K562 (cell line): ENCODE data around the gene MYO1F. TPM values are rescaled to one million over a fixed set of nuclear protein-coding genes. Genes with fewer than 3 reads are reported as not detected.
A peak's percentile ranks its signal among the peaks of the same experiment; 100 is the strongest.

Experiments used
- EP400 ChIP-seq: fragments of 450-650 bp; IDR thresholded peaks from 2 replicates; pipeline ENCODE4 v1.6.1; 2017; ENCODE audit warnings: antibody characterized with exemption, mild to moderate bottlenecking, moderate library complexity
- MGA ChIP-seq: fragments of 450-650 bp; IDR thresholded peaks from 2 replicates; pipeline ENCODE4 v1.6.1; 2016; ENCODE audit warnings: mild to moderate bottlenecking, moderate library complexity
- PBX2 ChIP-seq, 2 experiments: IDR thresholded peaks in 1 of 2; conservative IDR thresholded peaks in 1 of 2; 2 replicates each; pipeline ENCODE4 v1.6.1; 2016; ENCODE audit warnings: low read depth in 2 of 2, mild to moderate bottlenecking in 1 of 2, missing compliant biosample characterization in 1 of 2, missing genetic modification characterization in 1 of 2, moderate library complexity in 1 of 2
- RBM22 ChIP-seq: fragments of 200-400 bp; formaldehyde crosslinking; IDR thresholded peaks from 2 replicates; pipeline ENCODE4 v1.6.1; 2018; ENCODE audit warnings: low read length, low read depth; ENCODE audit not compliant: poor library complexity, severe bottlenecking
- TSHZ1 ChIP-seq: fragments of 250-450 bp; sonication (Bioruptor Pico); IDR thresholded peaks from 2 replicates; pipeline ENCODE4 v1.4.0; 2020; ENCODE audit warnings: mild to moderate bottlenecking, moderate library complexity
- polyA plus RNA-seq, 8 experiments: library from polyadenylated mRNA; depleted of rRNA in 4 of 8; stranded (reverse) in 5 of 8; unstranded in 3 of 8; fragments of >200 nt; fragmentation: Nextera tagmentation in 2 of 8; fragmentation: Illumina TruSeq in 1 of 8; extraction: Ambion mirVana in 2 of 8; extraction: Trizol in 1 of 8; gene quantifications; 2 replicates each; pipeline versions ENCODE4 v1.2.1 to v1.2.3, GENCODE V29; 2011 to 2014; ENCODE audit warnings: inconsistent platforms in 1 of 8, missing spikeins in 1 of 8
- total RNA-seq, 7 experiments: library from RNA; depleted of rRNA in 6 of 7; stranded (reverse); fragments of >200 nt in 6 of 7; fragmentation: Illumina TruSeq in 2 of 7; extraction: Trizol in 2 of 7; gene quantifications; 2 replicates each; pipeline versions ENCODE4 v1.2.1 to v1.2.3, GENCODE V29; 2011 to 2021; ENCODE audit warnings: low replicate concordance in 1 of 7

MYO1F gene
- total and polyA plus RNA-seq, 9 of the 15 experiments (the other 6 are each of a cell fraction or from before 2014, with no cell fraction given) = 0.78 to 9.4 (median 4.3) TPM

GRCh38 chr19:8505680-8506401 lies 71.4 kb downstream of the MYO1F start (continued):
- TF ChIP-seq MGA (peak; percentile 93), TSHZ1 (CRISPR knock-in tag) (no peak), EP400 (peak; percentile 91), PBX2 (CRISPR knock-in tag; IDR thresholded peaks at IDR 0.05; ENCODE audit: low read depth) (no peak), PBX2 (tag; conservative IDR thresholded peaks at IDR 0.05; ENCODE audit: low read depth) (no peak), RBM22 (no peak)
